GM12892 (cell line): ENCODE measurements around the gene ENHO. TPM values are rescaled to one million over a fixed set of nuclear protein-coding genes. Genes with fewer than 3 reads are reported as not detected.

Experiments
- DNase-seq: peaks from one replicate; pipeline ENCODE4 v3.0.0; 2011; ENCODE audit not compliant: insufficient read length
- FAIRE-seq: peaks from 2 replicates; lab custom pipeline; 2011; peaks lifted over from hg19 to GRCh38; lab: Jason Lieb, UNC
- POLR2A ChIP-seq: IDR thresholded peaks from 2 replicates; pipeline ENCODE4 v1.6.1; 2011; ENCODE audit warnings: low read depth, low read length, control low read depth
- POLR2AphosphoS5 ChIP-seq: IDR thresholded peaks from 2 replicates; pipeline ENCODE4 v1.6.1; 2011; ENCODE audit warnings: low read depth, low read length, control low read depth
- TAF1 ChIP-seq: IDR thresholded peaks from 2 replicates; pipeline ENCODE4 v1.6.1; 2011; ENCODE audit warnings: low read depth, mild to moderate bottlenecking, control low read depth, low read length, borderline replicate concordance
- polyA plus RNA-seq: library from polyadenylated mRNA; unstranded; fragments of >200 nt; gene quantifications from one replicate; pipeline ENCODE4 v1.2.1, GENCODE V29; 2012; ENCODE audit warnings: missing spikeins, inconsistent platforms; ENCODE audit not compliant: missing spikeins

Gene ENHO
- not detected for polyA plus RNA-seq

- no peak for TF ChIP-seq TAF1
- TF ChIP-seq POLR2AphosphoS5: no peak
- TF ChIP-seq POLR2A: no peak
- FAIRE-seq: peak; percentile 68
These were observed at the start of gene ENHO for GRCh38 chr9:34522971-34523797. TSS of gene ENHO (minus strand) at chr9:34522990. CDS start at chr9:34521695, 1,295 bp downstream.

DNA sequence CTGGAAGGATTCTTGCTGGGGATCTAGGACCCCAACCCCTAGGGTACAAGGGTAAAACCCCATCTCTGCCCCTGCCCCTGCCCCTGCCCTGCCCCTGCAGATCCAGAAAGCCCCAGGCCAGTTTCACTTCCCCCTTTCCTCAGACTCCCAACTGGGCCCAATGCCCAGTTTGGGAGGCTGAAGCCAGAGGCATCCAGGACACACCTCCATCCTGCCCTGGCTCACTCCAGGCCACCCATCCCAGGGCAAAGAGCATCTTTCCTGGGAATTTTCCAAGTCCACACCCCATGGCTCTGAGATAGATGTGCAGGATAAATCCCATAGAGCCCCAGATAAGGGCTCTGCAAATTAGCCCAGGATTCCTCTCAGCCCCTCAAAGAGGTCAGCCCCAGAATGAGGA, 49.3 kb upstream of the ENHO start:
- FAIRE-seq (no peak), DNase-seq (no peak)
- TF ChIP-seq POLR2A: no peak
- TF ChIP-seq POLR2AphosphoS5: no peak
- no peak for TF ChIP-seq TAF1

More at GRCh38 chr9:34522971-34523797, at the start of gene ENHO:
- peak; percentile 81 for DNase-seq

- DNase-seq: no peak
- TF ChIP-seq TAF1 (no peak), POLR2A (no peak), POLR2AphosphoS5 (no peak)
- no peak for FAIRE-seq
These were observed 48.7 kb upstream of the ENHO start for GRCh38 chr9:34571481-34571810.

DNA sequence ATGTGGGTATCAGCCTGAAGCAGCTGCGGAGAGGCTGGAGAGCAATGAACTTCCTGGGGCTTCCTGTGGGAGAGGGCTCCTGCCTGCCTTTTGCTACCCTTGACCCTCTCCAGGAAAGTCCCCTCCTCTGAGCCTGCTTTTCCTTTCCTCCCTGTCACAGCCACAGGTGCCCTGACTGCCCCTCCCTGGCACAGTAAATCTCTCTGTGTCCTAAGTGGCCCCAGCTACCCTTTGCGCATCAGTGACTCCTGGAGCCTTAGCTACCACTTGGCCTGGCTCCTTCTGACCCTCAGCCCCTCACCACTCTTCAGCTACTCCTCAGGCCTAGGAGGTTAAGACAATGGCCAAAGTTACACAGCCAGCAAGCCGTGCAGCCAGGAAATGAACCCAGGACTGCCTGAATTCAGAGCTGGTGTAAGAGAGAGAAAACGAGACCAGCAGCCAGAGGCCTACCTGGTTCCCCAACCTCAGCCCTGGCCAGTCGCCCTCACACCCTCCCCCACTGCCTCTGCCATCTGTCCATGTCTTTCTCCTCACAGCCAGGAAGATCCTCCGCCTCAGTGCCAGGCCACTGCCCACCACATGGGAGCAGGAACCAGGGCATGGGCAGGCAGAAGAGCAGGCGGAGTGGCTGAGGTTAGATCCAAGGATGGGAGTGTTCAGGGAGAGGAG, 48.2 kb upstream of the ENHO start:
- no peak for FAIRE-seq
- no peak for DNase-seq
- TF ChIP-seq POLR2A (no peak), POLR2AphosphoS5 (no peak), TAF1 (no peak)

GRCh38 chr9:34570376-34570775, 47.6 kb upstream of the ENHO start:
- TF ChIP-seq POLR2AphosphoS5: no peak
- no peak for TF ChIP-seq TAF1
- no peak for TF ChIP-seq POLR2A
- FAIRE-seq: no peak

DNA sequence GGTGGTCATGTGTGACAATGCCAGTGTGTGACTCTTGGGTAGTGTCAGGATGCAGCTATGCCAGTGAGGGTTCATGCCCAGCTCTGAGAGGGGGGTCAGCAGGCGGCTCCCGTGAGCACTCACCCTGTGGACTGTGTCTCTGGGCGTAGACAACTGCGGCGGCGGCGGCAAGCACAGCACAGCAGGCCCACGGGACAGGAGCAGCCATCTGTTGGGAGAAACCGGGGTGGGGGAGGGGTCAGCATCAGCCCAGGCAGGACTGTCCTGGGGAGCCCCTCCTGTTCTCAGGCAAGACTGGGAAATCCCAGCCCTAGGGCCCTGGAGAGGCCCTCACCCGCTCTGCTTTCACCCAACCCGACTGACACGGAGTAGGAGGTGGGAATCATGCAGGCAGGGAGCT, 46.0 kb upstream of the ENHO start:
- DNase-seq (no peak), FAIRE-seq (no peak)
- TF ChIP-seq POLR2A (no peak), TAF1 (no peak), POLR2AphosphoS5 (no peak)

More at GRCh38 chr9:34570376-34570775, 47.6 kb upstream of the ENHO start:
- DNase-seq: no peak

GRCh38 chr9:34568133-34568532, 45.3 kb upstream of the ENHO start:
- no peak for DNase-seq
- no peak for TF ChIP-seq POLR2AphosphoS5
- TF ChIP-seq TAF1: no peak
- TF ChIP-seq POLR2A: no peak
- no peak for FAIRE-seq

- DNase-seq (no peak), FAIRE-seq (no peak)
- no peak for TF ChIP-seq TAF1
- TF ChIP-seq POLR2AphosphoS5: no peak
- no peak for TF ChIP-seq POLR2A
These were observed 44.2 kb upstream of the ENHO start for GRCh38 chr9:34566972-34567371.

DNA sequence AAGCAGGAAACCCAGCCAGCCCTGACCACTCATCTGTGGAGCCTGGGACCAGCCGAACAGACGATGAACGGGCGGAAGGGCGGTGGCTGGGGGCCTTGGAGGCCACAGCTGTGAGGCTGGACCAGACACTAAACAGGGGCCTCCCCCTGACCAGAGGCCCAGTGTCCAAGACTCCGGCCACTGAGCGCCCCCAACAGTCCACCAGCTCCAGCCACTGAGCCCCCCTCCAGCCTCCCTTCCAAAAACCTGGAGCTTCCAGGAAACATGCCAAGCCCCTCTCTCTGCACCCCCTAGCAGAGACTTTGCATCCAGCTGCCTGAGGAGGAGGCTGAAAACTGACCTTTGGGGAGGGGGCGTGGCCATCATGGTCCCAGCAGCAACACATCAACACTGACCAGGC, 43.5 kb upstream of the ENHO start:
- TF ChIP-seq POLR2A: no peak
- TF ChIP-seq TAF1: no peak
- TF ChIP-seq POLR2AphosphoS5: no peak
- FAIRE-seq: no peak
- no peak for DNase-seq

DNA sequence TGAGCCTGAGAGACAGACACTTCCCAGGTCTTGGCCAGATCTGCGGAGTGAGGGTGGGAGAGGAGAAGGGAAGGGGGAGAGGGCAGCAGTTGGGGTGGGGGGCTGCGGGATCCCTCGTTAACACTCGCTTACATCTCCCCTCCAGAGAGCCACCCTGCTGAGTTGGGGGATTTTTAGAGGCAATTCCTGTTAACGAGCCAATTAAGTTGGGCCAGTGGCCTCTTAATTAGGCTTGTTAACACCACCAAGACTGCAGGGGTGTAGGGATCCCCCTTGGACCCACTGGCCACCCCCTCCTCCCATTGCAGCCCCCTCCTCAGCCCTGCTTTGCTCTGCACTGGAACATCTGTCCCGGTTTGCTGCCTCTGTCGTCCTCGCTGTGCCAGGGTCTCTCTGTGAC, 43.1 kb upstream of the ENHO start:
- no peak for DNase-seq
- FAIRE-seq: no peak
- TF ChIP-seq POLR2A: no peak
- TF ChIP-seq POLR2AphosphoS5: no peak
- no peak for TF ChIP-seq TAF1

- FAIRE-seq: no peak
- TF ChIP-seq POLR2AphosphoS5 (no peak), TAF1 (no peak), POLR2A (no peak)
These were observed 41.8 kb upstream of the ENHO start for GRCh38 chr9:34564617-34565016.

GRCh38 chr9:34563262-34563661, 40.5 kb upstream of the ENHO start:
- FAIRE-seq (no peak), DNase-seq (no peak)
- TF ChIP-seq POLR2A (no peak), POLR2AphosphoS5 (no peak), TAF1 (no peak)

More at GRCh38 chr9:34564617-34565016, 41.8 kb upstream of the ENHO start:
- no peak for DNase-seq
